ENCODE results near the gene MRPL52.

The MRPL52 gene

DNA sequence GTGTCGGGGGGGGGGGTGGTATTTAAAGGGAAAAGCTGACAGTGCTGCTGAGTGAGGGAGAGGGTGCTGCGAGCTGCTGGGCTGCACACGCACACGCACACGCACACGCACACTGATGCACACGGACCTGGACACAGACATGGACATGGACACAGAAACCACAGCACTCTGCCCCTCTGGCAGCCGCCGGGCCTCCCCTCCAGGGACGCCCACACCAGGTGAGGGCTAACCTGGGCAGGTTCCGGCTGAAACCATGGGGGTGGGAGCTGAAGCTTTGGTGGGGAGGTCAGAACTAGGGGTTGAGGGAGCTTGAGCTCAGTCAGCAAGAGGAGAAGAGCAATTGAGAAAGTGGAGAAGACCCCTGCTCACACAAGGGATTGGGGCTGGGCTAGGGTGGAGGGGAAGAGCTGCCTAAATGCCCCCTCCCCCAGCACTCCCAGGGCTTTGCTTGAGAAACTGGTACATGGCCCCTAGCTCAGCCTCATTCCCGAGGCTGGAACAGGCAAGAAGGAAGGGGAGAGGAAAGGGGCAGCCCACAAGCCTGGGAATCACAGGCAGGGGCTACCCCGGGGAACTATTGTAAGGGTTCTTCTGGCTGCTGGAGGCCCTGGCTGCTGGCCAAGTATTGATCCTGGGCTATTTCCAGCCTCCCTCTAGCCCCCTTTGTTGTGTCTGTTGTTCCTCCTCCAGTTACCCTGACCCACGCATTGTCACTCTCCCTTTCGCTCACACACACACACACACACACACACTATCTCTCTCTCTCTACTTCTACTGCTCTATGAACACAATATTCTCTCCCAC is 53.7 kb downstream of the MRPL52 start, which contains the start of gene REM2:
Gene REM2, plus strand, starts transcription at position 50 of the 804 bp plus-strand sequence. Its CDS starts 66 bp downstream, at position 116.
- DNase-seq (ENCODE audit: low read depth) = no peak

DNA sequence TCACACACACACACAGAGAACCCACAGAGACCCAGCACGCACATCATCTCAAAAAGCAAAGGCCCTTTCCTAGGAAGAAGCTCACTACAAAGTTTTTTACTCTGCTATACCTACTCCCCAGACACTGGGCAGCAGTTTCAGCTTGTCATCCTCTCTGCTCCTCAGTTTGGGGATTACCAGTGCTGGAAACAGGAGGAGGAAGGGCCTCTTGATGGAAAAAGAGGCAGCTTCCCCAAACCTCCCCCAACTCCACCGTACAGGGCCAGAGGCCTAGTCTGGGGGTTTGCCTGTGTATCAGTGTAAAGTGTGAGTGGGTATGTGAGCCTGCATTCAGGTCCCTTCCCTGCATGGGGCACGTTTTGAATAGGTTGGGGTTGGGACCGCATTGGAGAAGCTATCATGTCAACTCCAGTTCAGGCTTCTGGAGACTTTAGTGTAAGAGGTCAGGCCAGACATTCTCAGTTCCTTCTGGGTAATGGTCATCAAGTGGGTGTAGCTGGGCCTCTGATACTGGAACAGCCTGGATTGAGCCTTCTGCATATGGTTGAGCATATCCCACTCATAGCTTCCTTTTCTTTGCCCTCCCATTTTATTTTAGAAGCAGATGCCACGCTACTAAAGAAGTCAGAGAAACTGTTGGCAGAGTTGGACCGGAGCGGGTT is 54.5 kb downstream of the MRPL52 start:
- DNase-seq (ENCODE audit: low read depth) = no peak

Measured in stimulated activated CD4-positive, alpha-beta T cell treated with anti-CD3 and anti-CD28 coated beads, Interleukin-2, amount 100 ng/mL, for 4 hours (primary cell).